CD4-positive, alpha-beta T cell treated with Interleukin-2 at 100 ng/mL for 4 hours (primary cell): Measurements from ENCODE around the gene GMPR.

Experiments used
- DNase-seq: peaks from one replicate; pipeline ENCODE4 v3.0.0-alpha.2; 2020; ENCODE audit warnings: low spot score

GMPR gene

GRCh38 chr6:16302721-16303552, 64.5 kb downstream of the GMPR start:
- no peak for DNase-seq

- DNase-seq: no peak
These were observed 66.9 kb downstream of the GMPR start for GRCh38 chr6:16305246-16305725.

- DNase-seq: no peak
These were observed 67.4 kb downstream of the GMPR start for GRCh38 chr6:16305788-16306187.

GRCh38 chr6:16306334-16306733, 67.9 kb downstream of the GMPR start:
- DNase-seq: no peak

GRCh38 chr6:16311763-16312162, 73.4 kb downstream of the GMPR start:
- no peak for DNase-seq

GRCh38 chr6:16313732-16314131, 75.3 kb downstream of the GMPR start:
- DNase-seq: no peak

- DNase-seq: no peak
These were observed 75.9 kb downstream of the GMPR start for GRCh38 chr6:16314296-16314695.

GRCh38 chr6:16316741-16317251, 78.4 kb downstream of the GMPR start:
- peak; percentile 61 for DNase-seq

GRCh38 chr6:16318538-16318937, 80.2 kb downstream of the GMPR start:
- DNase-seq: peak; percentile 52

- DNase-seq: no peak
These were observed 80.8 kb downstream of the GMPR start for GRCh38 chr6:16318953-16319720.

- DNase-seq: peak; percentile 84
These were observed 81.6 kb downstream of the GMPR start for GRCh38 chr6:16319813-16320532.

- no peak for DNase-seq
These were observed 82.3 kb downstream of the GMPR start for GRCh38 chr6:16320533-16321340.

- DNase-seq: no peak
These were observed 82.9 kb downstream of the GMPR start for GRCh38 chr6:16321341-16321710.

GRCh38 chr6:16321826-16322225, 83.4 kb downstream of the GMPR start:
- DNase-seq: no peak

GRCh38 chr6:16322666-16323312, 84.4 kb downstream of the GMPR start:
- DNase-seq: peak; percentile 84

GRCh38 chr6:16324184-16324583, 85.8 kb downstream of the GMPR start:
- DNase-seq: no peak

- no peak for DNase-seq
These were observed 86.3 kb downstream of the GMPR start for GRCh38 chr6:16324606-16325225.

GRCh38 chr6:16326531-16326930, 88.1 kb downstream of the GMPR start:
- DNase-seq: no peak

- no peak for DNase-seq
These were observed 88.8 kb downstream of the GMPR start for GRCh38 chr6:16326971-16327776.
